ENCODE results near the gene PLEKHH1. TPM values are rescaled to one million over a fixed set of nuclear protein-coding genes. Genes with fewer than 3 reads are reported as not detected.

The PLEKHH1 gene
- total RNA-seq, 1 experiment from 2014 or later, result 35.3 TPM

DNA sequence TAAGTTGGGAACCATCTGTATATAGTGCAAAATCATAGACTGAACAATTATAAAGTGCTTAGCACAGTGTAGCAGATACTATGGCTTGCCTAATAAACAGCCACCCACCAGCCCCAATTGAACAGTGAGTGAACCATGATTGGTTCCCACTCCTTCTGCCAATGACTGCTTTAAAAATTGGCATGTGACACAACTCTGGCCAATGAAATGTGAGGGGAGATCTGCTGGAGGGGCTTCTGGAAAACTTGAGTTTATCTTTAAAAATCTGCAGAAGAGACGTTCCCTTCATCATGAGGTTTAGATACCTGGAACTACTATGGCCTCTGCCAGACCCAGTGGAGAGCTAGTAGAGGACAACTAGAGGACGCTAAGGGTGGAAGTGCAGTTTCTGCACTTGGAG, 62.3 kb downstream of the PLEKHH1 start:
- H3K23me2 ChIP-seq (ENCODE audit: insufficient read length, low read depth, low read length, poor library complexity, severe bottlenecking), result peaks cover 9% of the 10 kb centered on the region

More for the DNA sequence above, 62.3 kb downstream of the PLEKHH1 start:
- DNase-seq, result no peak
- Histone ChIP-seq H3K18ac (ENCODE audit: insufficient read length, low read depth, low read length) (no peak overlapping the region), H3T11ph (ENCODE audit: low read length) (no peak overlapping the region), H3K14ac (ENCODE audit: insufficient read depth, low read length) (no peak overlapping the region), H3K23ac (ENCODE audit: insufficient read length, low read depth, low read length) (no peak overlapping the region), H3K27ac (ENCODE audit: insufficient read length, low read depth, low read length) (no peak overlapping the region), H2BK15ac (ENCODE audit: low read depth, low read length) (no peak overlapping the region), H2BK20ac (ENCODE audit: low read depth, low read length, poor library complexity, severe bottlenecking) (no peak overlapping the region), H2BK120ac (ENCODE audit: low read depth, low read length, poor library complexity, severe bottlenecking) (no peak overlapping the region), H2AK5ac (ENCODE audit: insufficient read length, low read length) (no peak overlapping the region), H2AFZ (ENCODE audit: low read length) (no peak overlapping the region), H3K9ac (ENCODE audit: extremely low read depth, insufficient read length, low read length) (no peak overlapping the region), H3K4ac (ENCODE audit: low read depth, low read length) (no peak overlapping the region), H4K8ac (replicated peaks; ENCODE audit: insufficient read length, low read depth, low read length) (no peak overlapping the region), H3K27me3 (ENCODE audit: insufficient read depth, low read length) (peaks cover 2% of the 10 kb centered on the region; the same call in 1 of the 2 replicates), H2BK12ac (ENCODE audit: insufficient read length, low read depth, low read length) (no peak overlapping the region), H2BK5ac (ENCODE audit: insufficient read length, low read length) (no peak overlapping the region), H3K4me1 (ENCODE audit: insufficient read depth, low read length) (no peaks in the 10 kb centered on the region), H3K56ac (ENCODE audit: insufficient read length, low read depth, low read length) (no peak overlapping the region), H3K79me2 (ENCODE audit: insufficient read depth, low read length) (no peaks in the 10 kb centered on the region), H4K20me1 (ENCODE audit: control insufficient read depth, insufficient read depth, insufficient read length) (no peaks in the 10 kb centered on the region), H4K5ac (ENCODE audit: insufficient read length, low read depth, low read length) (no peak overlapping the region), H3K79me1 (ENCODE audit: insufficient read depth, low read depth, low read length, poor library complexity, severe bottlenecking) (no peaks in the 10 kb centered on the region), H3K4me2 (ENCODE audit: insufficient read depth, insufficient read length, low read length) (no peak overlapping the region), H4K91ac (ENCODE audit: insufficient read length, low read depth, low read length) (no peak overlapping the region), H3K9me3 (ENCODE audit: control insufficient read depth, low read depth, low read length) (no peaks in the 10 kb centered on the region)
- WGBS (ENCODE audit: extremely low coverage, insufficient read length, low lambda C conversion rate), result no CpG with 5 or more reads among the region's 2 CpGs
- Mint-ChIP-seq H3K27ac (no peak overlapping the region), H3K4me1 (peaks cover 10% of the 10 kb centered on the region in 2 experiments), H3K9me3 (no peaks in the 10 kb centered on the region; a peak in 1 of 5 replicates), H3K4me3 (no peak overlapping the region), H3K36me3 (ENCODE audit: insufficient read depth in 1 of 3, low read depth in 3 of 3) (peaks cover 0 to 17% (median 2%) of the 10 kb centered on the region in 3 experiments; a peak in 3 of 7 replicates), H3K27me3 (ENCODE audit: low read depth) (peaks cover 17% of the 10 kb centered on the region)
- TF ChIP-seq, protein P1, sequence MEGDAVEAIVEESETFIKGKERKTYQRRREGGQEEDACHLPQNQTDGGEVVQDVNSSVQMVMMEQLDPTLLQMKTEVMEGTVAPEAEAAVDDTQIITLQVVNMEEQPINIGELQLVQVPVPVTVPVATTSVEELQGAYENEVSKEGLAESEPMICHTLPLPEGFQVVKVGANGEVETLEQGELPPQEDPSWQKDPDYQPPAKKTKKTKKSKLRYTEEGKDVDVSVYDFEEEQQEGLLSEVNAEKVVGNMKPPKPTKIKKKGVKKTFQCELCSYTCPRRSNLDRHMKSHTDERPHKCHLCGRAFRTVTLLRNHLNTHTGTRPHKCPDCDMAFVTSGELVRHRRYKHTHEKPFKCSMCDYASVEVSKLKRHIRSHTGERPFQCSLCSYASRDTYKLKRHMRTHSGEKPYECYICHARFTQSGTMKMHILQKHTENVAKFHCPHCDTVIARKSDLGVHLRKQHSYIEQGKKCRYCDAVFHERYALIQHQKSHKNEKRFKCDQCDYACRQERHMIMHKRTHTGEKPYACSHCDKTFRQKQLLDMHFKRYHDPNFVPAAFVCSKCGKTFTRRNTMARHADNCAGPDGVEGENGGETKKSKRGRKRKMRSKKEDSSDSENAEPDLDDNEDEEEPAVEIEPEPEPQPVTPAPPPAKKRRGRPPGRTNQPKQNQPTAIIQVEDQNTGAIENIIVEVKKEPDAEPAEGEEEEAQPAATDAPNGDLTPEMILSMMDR (conservative IDR thresholded peaks at IDR 0.05), result no peak

Measured in H9 (cell line).